Measurements from ENCODE around the gene NOL6. TPM values are rescaled to one million over a fixed set of nuclear protein-coding genes. Genes with fewer than 3 reads are reported as not detected.
"Not testable (repeated sequence)": the region's sequence is repeated elsewhere in the genome, so short reads cannot be mapped to it uniquely, and the experiment has no call there.

Gene NOL6, protein sequence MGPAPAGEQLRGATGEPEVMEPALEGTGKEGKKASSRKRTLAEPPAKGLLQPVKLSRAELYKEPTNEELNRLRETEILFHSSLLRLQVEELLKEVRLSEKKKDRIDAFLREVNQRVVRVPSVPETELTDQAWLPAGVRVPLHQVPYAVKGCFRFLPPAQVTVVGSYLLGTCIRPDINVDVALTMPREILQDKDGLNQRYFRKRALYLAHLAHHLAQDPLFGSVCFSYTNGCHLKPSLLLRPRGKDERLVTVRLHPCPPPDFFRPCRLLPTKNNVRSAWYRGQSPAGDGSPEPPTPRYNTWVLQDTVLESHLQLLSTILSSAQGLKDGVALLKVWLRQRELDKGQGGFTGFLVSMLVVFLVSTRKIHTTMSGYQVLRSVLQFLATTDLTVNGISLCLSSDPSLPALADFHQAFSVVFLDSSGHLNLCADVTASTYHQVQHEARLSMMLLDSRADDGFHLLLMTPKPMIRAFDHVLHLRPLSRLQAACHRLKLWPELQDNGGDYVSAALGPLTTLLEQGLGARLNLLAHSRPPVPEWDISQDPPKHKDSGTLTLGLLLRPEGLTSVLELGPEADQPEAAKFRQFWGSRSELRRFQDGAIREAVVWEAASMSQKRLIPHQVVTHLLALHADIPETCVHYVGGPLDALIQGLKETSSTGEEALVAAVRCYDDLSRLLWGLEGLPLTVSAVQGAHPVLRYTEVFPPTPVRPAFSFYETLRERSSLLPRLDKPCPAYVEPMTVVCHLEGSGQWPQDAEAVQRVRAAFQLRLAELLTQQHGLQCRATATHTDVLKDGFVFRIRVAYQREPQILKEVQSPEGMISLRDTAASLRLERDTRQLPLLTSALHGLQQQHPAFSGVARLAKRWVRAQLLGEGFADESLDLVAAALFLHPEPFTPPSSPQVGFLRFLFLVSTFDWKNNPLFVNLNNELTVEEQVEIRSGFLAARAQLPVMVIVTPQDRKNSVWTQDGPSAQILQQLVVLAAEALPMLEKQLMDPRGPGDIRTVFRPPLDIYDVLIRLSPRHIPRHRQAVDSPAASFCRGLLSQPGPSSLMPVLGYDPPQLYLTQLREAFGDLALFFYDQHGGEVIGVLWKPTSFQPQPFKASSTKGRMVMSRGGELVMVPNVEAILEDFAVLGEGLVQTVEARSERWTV
- 34.7 and 42.6 TPM in 2 replicates for polyA plus RNA-seq (2011; rRNA removed)
- 49.7 and 60.8 TPM in 2 replicates for polyA minus RNA-seq (2011; rRNA and poly(A)+ RNA removed)

GRCh38 chr9:33473643-33474352, at the start of gene NOL6:
NOL6 (minus strand) TSS chr9:33473924; CDS start chr9:33473842, 82 bp downstream.
- peak; percentile 98 for DNase-seq (ENCODE audit: low read depth, low spot score)
- POLR2A ChIA-PET: interaction anchor here (0.6 to 1.6 kb wide), 12 partner anchors 8 to 184 kb away, joined by 3 to 11 read pairs (median 4); partner anchors contain the start of genes ANKRD18B and NFX1
- no peaks in the 10 kb centered on the region for H3K27me3 ChIP-seq (ENCODE audit: control insufficient read depth, insufficient read depth, low read length)
- TF ChIP-seq CTCF (IDR thresholded peaks at IDR 0.05; ENCODE audit: low read depth, low read length): no peak
- no peaks in the 10 kb centered on the region for H3K9me3 ChIP-seq (ENCODE audit: control insufficient read depth, insufficient read depth, low read length)
- peak within 1 kb of the TSS; percentile 99 for H3K4me3 ChIP-seq (ENCODE audit: low read depth, low read length)
- H3K27ac ChIP-seq (ENCODE audit: low read depth, low read length): peak within 1 kb of the TSS; percentile 52
- CTCF ChIA-PET: interaction anchor here (0.6 to 4.4 kb wide), 11 partner anchors 9 to 247 kb away, joined by 3 to 47 read pairs (median 3); no protein-coding TSS in a partner anchor

DNA sequence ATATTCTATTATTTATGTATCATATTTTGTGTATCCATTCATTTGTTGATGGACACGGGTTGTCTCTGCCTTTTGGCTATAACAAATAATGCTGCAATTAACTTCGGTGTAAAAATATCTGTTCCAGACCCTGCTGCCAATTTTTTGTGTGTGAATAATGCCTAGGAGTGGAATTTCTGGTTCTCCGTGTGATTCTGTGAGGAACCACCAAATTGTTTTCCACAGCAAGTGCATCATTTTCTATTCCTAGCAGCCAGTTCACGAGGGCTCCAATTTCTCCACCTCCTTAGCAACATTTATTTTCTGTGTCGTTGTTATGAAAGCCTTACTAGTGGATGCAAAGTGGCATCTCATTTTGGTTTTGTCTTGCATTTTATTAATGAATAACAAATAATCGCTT, 48.1 kb upstream of the NOL6 start:
- CTCF ChIA-PET; H3K9me3 ChIP-seq (ENCODE audit: control insufficient read depth, insufficient read depth, low read length); H3K4me3 ChIP-seq (ENCODE audit: low read depth, low read length); POLR2A ChIA-PET; H3K27me3 ChIP-seq (ENCODE audit: control insufficient read depth, insufficient read depth, low read length); DNase-seq (ENCODE audit: low read depth, low spot score); H3K27ac ChIP-seq (ENCODE audit: low read depth, low read length): not testable (repeated sequence)

DNA sequence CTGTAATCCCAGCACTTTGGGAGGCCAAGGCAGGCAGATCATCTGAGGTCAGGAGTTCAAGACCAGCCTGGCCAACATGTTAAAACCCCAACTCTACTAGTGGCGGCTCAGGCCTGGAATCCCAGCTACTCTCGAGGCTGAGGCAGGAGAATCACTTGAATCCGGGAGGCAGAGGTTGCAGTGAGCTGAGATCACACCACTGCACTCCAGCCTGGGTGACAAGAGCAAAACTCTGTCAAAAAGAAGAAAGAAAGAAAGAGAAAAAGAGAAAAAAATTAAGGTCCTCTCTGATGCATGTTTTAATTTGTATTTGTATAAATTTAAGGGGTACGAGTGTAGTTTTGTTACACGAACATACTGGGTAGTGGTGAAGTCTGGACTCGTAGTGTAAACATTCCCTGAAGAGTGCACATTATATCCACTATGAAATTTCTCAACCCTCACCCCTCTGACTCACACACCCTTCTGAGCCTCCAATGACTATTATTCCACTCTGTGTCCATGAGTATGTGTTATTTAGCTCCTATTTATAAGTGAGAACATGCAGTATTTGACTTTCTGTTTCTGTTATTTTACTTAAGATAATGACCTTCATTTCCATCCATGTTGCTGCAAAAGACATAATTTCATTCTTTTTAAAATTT, 44.3 kb upstream of the NOL6 start:
- not testable (repeated sequence) for H3K27me3 ChIP-seq (ENCODE audit: control insufficient read depth, insufficient read depth, low read length); H3K9me3 ChIP-seq (ENCODE audit: control insufficient read depth, insufficient read depth, low read length); DNase-seq (ENCODE audit: low read depth, low spot score); H3K4me3 ChIP-seq (ENCODE audit: low read depth, low read length)
- ChIA-PET CTCF (interaction anchor here (0.5 to 1.8 kb wide), 16 partner anchors 9 to 222 kb away, joined by 3 to 15 read pairs (median 4); partner anchors contain the start of gene NOL6), POLR2A (interaction anchor here (0.6 to 2.1 kb wide), 2 partner anchors 44 to 807 kb away, joined by 3 to 7 read pairs; partner anchors contain the start of gene NOL6)
- H3K27ac ChIP-seq (ENCODE audit: low read depth, low read length): peak overlapping the region; percentile 31

- ChIA-PET CTCF (interaction anchor here (0.6 to 1.8 kb wide), 14 partner anchors 8 to 296 kb away, joined by 3 to 14 read pairs (median 4); partner anchors contain the start of gene NOL6), POLR2A (interaction anchor here (0.6 to 2.1 kb wide), 2 partner anchors 44 to 808 kb away, joined by 3 to 7 read pairs; partner anchors contain the start of gene NOL6)
- Histone ChIP-seq H3K4me3 (ENCODE audit: low read depth, low read length) (no peak overlapping the region), H3K9me3 (ENCODE audit: control insufficient read depth, insufficient read depth, low read length) (peaks cover 9% of the 10 kb centered on the region; the same call in 1 of the 2 replicates), H3K27ac (ENCODE audit: low read depth, low read length) (peak overlapping the region; percentile 31), H3K27me3 (ENCODE audit: control insufficient read depth, insufficient read depth, low read length) (no peaks in the 10 kb centered on the region)
- peak; percentile 69 for TF ChIP-seq CTCF (IDR thresholded peaks at IDR 0.05; ENCODE audit: low read depth, low read length)
- no peak for DNase-seq (ENCODE audit: low read depth, low spot score)
Observed at GRCh38 chr9:33517373-33517772, 43.6 kb upstream of the NOL6 start.

DNA sequence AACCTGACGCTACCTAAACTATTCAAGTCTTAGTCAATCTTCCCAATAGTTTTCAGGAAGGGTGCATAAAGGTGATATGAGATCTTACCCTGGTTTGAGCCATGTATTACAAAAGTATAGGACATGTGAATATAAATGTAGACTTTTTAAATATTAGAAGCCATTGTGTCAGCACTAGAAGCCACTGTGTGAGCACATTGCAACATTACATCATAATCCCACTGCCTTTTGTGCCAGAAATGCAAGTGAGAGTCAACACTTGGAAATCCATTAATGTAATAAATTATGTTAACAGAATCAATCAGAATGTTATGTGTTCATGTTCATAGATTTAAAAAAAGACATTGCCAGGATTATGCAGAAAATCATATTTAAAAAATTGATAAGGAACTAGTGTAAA, 42.7 kb upstream of the NOL6 start:
- H3K9me3 ChIP-seq (ENCODE audit: control insufficient read depth, insufficient read depth, low read length); H3K27me3 ChIP-seq (ENCODE audit: control insufficient read depth, insufficient read depth, low read length); POLR2A ChIA-PET; CTCF ChIA-PET; H3K27ac ChIP-seq (ENCODE audit: low read depth, low read length); H3K4me3 ChIP-seq (ENCODE audit: low read depth, low read length); DNase-seq (ENCODE audit: low read depth, low spot score): not testable (repeated sequence)

DNA sequence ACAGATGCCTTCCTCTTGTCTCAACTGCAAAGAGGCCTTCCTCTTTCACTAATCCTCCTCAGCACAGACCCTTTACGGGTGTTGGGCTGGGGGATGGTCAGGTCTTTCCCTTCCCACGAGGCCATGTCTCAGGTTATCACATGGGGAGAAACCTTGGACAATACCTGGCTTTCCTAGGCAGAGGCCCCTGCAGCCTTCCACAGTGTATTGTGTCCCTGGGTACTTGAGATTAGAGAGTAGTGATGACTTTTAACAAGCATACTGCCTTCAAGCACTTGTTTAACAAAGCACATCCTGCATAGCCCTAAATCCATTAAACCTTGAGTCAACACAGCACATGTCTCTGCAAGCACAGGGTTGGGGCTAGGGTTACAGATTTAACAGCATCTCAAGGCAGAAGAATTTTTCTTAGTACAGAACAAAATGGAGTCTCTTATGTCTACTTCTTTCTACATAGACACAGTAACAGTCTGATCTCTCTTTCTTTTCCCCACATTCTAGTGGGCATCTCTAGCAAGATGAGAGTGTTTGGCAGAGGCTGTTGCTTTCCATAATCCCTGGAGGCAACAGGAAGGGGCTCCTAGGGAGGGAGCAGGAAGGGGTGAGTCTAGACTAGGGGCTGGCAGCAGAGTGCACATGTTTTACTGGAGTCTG, 41.7 kb upstream of the NOL6 start:
- H3K27ac ChIP-seq (ENCODE audit: low read depth, low read length); DNase-seq (ENCODE audit: low read depth, low spot score); POLR2A ChIA-PET; H3K9me3 ChIP-seq (ENCODE audit: control insufficient read depth, insufficient read depth, low read length); CTCF ChIA-PET; H3K27me3 ChIP-seq (ENCODE audit: control insufficient read depth, insufficient read depth, low read length); H3K4me3 ChIP-seq (ENCODE audit: low read depth, low read length): not testable (repeated sequence)

DNA sequence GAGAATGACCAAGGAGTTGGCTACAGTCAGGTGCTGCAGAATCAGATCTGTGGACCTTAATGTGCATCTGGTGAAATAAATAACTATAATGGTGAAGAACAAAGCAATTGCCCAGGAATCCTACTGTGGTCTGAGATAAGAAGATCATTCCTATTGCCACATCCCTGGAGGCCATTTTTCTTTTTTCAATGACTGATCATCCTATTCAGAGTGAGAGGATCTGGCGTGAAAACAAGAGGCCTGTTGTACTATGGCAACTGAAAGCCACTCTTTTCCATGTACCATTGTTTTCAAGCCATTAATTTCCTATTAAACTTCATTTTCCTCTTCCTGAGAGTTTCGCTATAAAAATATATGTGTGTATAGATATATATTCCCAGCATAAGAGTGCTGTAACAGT, 38.8 kb upstream of the NOL6 start:
- CTCF ChIA-PET; DNase-seq (ENCODE audit: low read depth, low spot score); H3K4me3 ChIP-seq (ENCODE audit: low read depth, low read length); POLR2A ChIA-PET; H3K27ac ChIP-seq (ENCODE audit: low read depth, low read length); H3K9me3 ChIP-seq (ENCODE audit: control insufficient read depth, insufficient read depth, low read length); H3K27me3 ChIP-seq (ENCODE audit: control insufficient read depth, insufficient read depth, low read length): not testable (repeated sequence)

DNA sequence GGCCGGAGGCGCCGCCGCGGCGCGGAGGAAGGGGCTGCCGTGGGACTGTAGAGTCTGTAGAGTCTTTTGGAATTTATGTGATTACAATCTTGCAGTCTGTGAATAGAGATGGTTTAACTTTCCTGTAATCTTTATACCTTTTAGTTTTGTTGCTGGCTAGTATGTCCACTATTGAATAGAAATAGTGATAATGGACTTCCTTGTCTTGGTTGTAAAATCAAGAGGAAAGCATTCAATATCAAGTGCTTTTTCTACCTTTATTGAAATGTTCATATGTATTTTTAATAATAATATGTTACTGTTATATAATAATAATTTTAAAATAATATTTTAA, 37.4 kb upstream of the NOL6 start:
- H3K27ac ChIP-seq (ENCODE audit: low read depth, low read length): peak overlapping the region; percentile 99
- H3K9me3 ChIP-seq (ENCODE audit: control insufficient read depth, insufficient read depth, low read length); DNase-seq (ENCODE audit: low read depth, low spot score); H3K27me3 ChIP-seq (ENCODE audit: control insufficient read depth, insufficient read depth, low read length): not testable (repeated sequence)
- ChIA-PET CTCF (interaction anchor here (2.5 kb wide), 1 partner anchor 137 kb away, joined by 7 read pairs; no protein-coding TSS in a partner anchor), POLR2A (interaction anchor here (1.1 kb wide), 1 partner anchor 38 kb away, joined by 4 read pairs; the partner anchor contains the start of gene NOL6)
- peak overlapping the region; percentile 71 for H3K4me3 ChIP-seq (ENCODE audit: low read depth, low read length)

Data from AG04450 (cell line).